PC-9 (cell line): ENCODE data around the gene RING1.

ENCODE experiments used
- EZH2 ChIP-seq: fragments of 200-600 bp; sonication (generic); IDR thresholded peaks from 2 replicates; pipeline ENCODE4 v1.8.0; 2017; ENCODE audit warnings: antibody characterized with exemption, low read depth
- TF ChIP-seq, protein P1 (sequence below): fragments of 200-600 bp; sonication (generic); conservative IDR thresholded peaks from 2 replicates; pipeline ENCODE4 v1.6.1; 2017; ENCODE audit warnings: mixed run types, antibody characterized with exemption, mild to moderate bottlenecking, moderate library complexity

DNA sequence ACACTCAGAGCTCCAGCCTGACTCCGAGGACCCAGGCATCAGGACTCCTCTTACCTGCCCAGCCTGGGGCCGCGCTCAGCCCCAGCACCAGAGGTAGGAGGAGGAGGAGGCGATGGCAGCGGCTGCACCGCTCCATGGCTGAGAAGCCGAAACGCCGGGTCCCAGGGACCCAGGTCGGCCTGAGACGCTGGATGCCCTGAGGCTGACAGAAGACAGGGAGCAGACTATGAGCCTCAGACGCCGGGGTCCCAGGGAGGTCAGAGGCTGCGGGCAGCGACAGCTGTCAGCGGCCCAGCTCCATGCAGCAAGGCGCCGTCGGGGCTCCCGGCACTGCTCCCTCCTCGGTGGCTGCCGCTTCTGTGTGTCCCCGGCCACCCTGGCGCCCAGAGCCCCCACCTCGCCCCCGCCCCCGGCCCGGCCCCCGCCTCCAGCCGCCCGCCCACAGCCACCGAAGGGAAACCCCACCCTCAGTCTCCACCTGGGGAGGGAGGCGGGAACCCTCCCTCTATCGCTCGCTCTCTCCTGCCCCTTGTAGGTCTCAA, 16.1 kb upstream of the RING1 start, which contains the start of gene COL11A2:
- TF ChIP-seq, protein P1, sequence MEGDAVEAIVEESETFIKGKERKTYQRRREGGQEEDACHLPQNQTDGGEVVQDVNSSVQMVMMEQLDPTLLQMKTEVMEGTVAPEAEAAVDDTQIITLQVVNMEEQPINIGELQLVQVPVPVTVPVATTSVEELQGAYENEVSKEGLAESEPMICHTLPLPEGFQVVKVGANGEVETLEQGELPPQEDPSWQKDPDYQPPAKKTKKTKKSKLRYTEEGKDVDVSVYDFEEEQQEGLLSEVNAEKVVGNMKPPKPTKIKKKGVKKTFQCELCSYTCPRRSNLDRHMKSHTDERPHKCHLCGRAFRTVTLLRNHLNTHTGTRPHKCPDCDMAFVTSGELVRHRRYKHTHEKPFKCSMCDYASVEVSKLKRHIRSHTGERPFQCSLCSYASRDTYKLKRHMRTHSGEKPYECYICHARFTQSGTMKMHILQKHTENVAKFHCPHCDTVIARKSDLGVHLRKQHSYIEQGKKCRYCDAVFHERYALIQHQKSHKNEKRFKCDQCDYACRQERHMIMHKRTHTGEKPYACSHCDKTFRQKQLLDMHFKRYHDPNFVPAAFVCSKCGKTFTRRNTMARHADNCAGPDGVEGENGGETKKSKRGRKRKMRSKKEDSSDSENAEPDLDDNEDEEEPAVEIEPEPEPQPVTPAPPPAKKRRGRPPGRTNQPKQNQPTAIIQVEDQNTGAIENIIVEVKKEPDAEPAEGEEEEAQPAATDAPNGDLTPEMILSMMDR = no peak
- TF ChIP-seq EZH2 = no peak
